GM18861 (cell line): ENCODE results near the gene LRRC71.

Experiments
- ATAC-seq: cut with Tn5 transposase; IDR thresholded peaks from one replicate; pipeline ENCODE4 v1.9.1; 2021; ENCODE audit not compliant: unreplicated experiment

Gene LRRC71

GRCh38 chr1:156892190-156893047 is 28.0 kb upstream of the LRRC71 start:
- ATAC-seq: no peak

- ATAC-seq: no peak
These were observed 27.1 kb upstream of the LRRC71 start, which contains the start of gene PEAR1 for GRCh38 chr1:156893048-156893953. Gene PEAR1 (plus strand): TSS chr1:156893718. CDS start chr1:156903927, 10,209 bp downstream.

- no peak for ATAC-seq
These were observed 26.4 kb upstream of the LRRC71 start for GRCh38 chr1:156894001-156894400.

- no peak for ATAC-seq
These were observed 25.5 kb upstream of the LRRC71 start for GRCh38 chr1:156894711-156895454.

GRCh38 chr1:156895455-156895812 is 25.0 kb upstream of the LRRC71 start:
- no peak for ATAC-seq

GRCh38 chr1:156895927-156896326 is 24.5 kb upstream of the LRRC71 start:
- ATAC-seq: no peak

GRCh38 chr1:156896490-156897033 is 23.9 kb upstream of the LRRC71 start:
- no peak for ATAC-seq

- no peak for ATAC-seq
These were observed 23.2 kb upstream of the LRRC71 start for GRCh38 chr1:156897078-156897825.

- no peak for ATAC-seq
These were observed 22.3 kb upstream of the LRRC71 start for GRCh38 chr1:156898161-156898566.

GRCh38 chr1:156898971-156899664 is 21.3 kb upstream of the LRRC71 start:
- no peak for ATAC-seq

GRCh38 chr1:156899956-156900718 is 20.3 kb upstream of the LRRC71 start:
- ATAC-seq: no peak

GRCh38 chr1:156900896-156901589 is 19.4 kb upstream of the LRRC71 start:
- ATAC-seq: no peak

- ATAC-seq: no peak
These were observed 18.9 kb upstream of the LRRC71 start for GRCh38 chr1:156901590-156901900.

- no peak for ATAC-seq
These were observed 18.2 kb upstream of the LRRC71 start for GRCh38 chr1:156901966-156902915.

- ATAC-seq: no peak
These were observed 16.9 kb upstream of the LRRC71 start for GRCh38 chr1:156903328-156904091.

GRCh38 chr1:156904187-156904959 is 16.1 kb upstream of the LRRC71 start:
- ATAC-seq: no peak
